GM13976 (cell line): ENCODE data around the gene CSF2RB.

ENCODE experiments used
- DNase-seq: peaks from one replicate; pipeline ENCODE4 v3.0.0; 2012; ENCODE audit warnings: low spot score
- in situ Hi-C: fragments of 300-500 bp; cut with MboI; formaldehyde crosslinking; loops from one replicate; pipeline ENCODE4 v1.12.0; 2022; ENCODE audit warnings: low sequenced_read_pairs, mixed read lengths, inconsistent platforms; ENCODE audit not compliant: unreplicated experiment
- TF ChIP-seq, protein P1 (sequence below): IDR thresholded peaks from 2 replicates; pipeline ENCODE4 v1.5.1; 2012; ENCODE audit warnings: borderline replicate concordance, mild to moderate bottlenecking; ENCODE audit not compliant: insufficient read depth; ENCODE audit errors: extremely low read depth, missing control alignments, control extremely low read depth

Gene CSF2RB

DNA sequence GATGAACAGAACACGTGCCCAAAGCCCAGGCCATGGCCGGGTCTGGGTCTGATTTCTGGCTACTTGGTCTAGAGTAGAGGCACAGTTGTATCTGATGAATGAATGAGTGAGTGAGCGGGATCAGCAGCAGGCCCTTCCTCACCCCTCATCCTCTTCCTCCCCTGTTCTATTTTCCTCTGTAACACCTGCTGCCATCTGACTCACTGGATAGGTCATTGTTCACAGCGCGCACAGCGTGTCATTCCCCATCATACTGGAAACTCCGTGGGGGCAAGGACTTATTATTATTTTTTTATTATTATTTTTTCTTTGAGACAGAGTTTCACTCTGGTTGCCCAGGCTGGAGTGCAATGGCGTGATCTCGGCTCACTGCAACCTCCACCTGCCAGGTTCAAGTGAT is 38.7 kb upstream of the CSF2RB start:
- TF ChIP-seq, protein P1, sequence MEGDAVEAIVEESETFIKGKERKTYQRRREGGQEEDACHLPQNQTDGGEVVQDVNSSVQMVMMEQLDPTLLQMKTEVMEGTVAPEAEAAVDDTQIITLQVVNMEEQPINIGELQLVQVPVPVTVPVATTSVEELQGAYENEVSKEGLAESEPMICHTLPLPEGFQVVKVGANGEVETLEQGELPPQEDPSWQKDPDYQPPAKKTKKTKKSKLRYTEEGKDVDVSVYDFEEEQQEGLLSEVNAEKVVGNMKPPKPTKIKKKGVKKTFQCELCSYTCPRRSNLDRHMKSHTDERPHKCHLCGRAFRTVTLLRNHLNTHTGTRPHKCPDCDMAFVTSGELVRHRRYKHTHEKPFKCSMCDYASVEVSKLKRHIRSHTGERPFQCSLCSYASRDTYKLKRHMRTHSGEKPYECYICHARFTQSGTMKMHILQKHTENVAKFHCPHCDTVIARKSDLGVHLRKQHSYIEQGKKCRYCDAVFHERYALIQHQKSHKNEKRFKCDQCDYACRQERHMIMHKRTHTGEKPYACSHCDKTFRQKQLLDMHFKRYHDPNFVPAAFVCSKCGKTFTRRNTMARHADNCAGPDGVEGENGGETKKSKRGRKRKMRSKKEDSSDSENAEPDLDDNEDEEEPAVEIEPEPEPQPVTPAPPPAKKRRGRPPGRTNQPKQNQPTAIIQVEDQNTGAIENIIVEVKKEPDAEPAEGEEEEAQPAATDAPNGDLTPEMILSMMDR, result no peak
- in situ Hi-C loops, result no loop called here
- DNase-seq, result no peak

DNA sequence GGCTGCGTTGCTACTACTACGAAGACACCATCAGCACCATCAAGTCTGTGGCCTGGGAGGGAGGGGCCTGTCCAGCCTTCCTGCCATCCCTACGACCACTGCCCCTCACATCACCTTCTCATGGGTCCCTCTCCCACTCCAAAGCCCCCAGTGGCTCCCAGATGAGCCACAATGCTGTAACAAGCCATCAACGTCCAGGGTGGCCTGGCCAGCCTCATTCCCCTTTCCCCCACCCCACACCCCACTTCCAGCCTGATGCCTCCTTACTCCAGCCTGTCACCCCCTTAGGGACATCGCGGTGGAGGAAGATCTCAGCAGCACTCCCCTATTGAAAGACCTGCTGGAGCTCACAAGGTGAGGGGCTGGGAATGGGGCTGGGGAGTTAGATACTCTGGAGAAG is 37.7 kb upstream of the CSF2RB start:
- TF ChIP-seq, protein P1, result no peak
- no peak for DNase-seq
- in situ Hi-C loops, result no loop called here

DNA sequence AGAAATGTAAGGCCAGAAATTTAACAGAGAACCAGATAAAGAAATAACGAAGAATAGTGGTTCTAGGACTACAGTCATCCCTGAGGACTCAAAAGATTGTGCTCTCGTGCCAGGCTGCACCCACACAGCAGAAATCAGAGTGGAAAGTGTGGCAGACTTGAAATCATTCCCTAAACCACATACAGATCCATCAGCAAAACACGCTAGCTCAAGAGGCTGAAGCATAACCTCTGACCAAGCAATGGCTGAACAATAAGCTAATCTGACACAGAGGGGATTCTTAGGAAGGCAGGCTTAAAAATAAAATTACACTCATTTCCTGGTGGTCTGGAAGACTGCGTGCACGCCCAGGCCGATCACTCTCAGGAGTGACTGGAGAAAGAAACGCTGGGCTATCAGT is 33.7 kb upstream of the CSF2RB start:
- no peak for DNase-seq
- in situ Hi-C loops, result no loop called here
- TF ChIP-seq, protein P1, result no peak

DNA sequence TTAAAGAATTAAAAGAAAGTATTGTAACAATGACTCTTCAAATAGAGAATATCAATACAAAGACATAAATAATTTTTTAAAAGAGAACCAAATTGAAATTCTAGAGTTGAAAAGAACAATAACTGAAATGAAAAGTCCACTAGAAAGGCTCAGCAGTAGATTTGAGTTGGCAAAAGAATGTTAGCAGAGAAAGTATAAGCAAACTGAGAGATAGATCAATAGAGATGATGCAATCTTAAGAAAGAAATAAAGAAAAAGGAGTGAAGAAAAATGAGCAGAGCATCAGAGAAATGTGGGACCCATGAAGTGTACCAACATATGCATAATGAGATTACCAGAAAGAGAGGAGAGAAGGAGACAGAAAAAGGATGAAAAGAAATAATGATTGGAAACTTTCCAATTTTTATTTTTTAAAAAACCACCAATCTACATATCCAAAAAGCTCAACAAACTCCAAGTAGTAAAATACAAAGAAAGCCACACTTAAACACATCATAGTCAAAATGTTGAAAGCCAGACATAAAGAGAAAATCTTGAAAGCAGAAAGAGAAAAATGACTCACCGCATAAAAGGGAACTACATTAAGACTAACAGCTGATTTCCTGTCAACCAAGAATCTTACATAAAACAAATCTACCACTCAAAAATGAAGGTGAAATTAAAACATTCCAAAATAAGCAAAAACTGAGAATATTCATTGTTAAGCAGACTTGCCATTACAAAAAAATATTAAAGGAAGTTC is 31.8 kb upstream of the CSF2RB start:
- in situ Hi-C loops, result no loop called here
- TF ChIP-seq, protein P1, result no peak
- DNase-seq, result no peak

DNA sequence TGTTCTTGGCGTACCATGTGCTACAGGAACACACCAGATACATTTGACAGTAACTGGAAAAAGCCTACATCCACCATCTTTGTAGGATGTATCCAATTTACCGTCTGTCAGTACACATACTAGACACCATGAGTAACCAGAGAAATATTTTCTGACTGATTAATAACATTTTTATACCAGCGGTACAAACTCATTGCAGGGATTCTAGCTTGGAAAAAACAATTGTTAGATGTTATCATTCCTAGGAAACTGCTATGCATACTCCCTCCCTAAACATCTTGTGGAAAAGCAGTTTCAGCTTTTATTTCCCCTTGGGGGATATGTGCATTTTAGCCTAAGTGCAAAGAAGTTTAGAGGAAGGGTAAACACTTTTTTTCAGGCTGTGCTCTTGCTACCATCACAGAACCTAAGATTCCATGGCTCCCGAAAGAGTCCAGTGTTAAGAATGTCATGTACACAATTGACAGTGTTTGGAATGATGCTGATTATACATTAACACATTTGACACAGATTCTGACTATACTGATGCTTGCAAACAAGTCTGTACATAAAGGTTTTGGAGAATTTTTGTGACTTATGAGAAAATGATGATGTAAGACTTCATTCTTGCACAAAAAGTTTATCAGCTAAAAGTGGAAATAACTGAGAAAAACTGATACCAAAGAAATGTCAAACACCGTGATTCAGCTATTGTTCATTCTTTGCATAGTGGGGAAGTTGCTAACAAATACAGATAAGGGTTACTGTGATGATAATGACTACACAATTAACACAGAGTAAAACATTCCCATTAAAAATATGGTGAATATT is 28.9 kb upstream of the CSF2RB start:
- no peak for DNase-seq
- TF ChIP-seq, protein P1, result no peak
- in situ Hi-C loops, result no loop called here

DNA sequence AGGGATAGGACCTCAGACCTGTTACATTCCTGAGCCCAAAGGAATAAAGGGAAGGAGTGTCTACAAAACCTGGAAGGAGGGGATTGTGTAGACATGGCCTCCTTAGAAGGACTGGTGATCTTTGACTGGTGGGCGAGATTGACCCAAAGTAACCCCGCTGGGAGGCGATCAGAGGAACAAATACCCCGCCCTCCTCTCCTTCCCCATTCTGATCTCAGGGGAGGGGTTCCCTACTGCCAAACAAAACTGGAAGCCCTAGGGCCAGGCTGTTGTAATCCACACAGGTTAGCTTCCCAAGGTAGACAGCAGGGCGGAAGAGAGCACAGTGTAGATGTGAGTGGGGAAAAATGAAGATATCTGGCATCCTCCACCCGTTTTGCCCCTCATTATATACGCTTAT is 28.0 kb upstream of the CSF2RB start:
- in situ Hi-C loops, result no loop called here
- no peak for DNase-seq
- TF ChIP-seq, protein P1, result no peak
